HepG2 (cell line): Measurements from ENCODE around the gene TAF13. TPM values are rescaled to one million over a fixed set of nuclear protein-coding genes. Genes with fewer than 3 reads are reported as not detected.
A peak's percentile ranks its signal among the peaks of the same experiment; 100 is the strongest.

Experiments used
- FOXO4 ChIP-seq: sonication (generic); formaldehyde crosslinking; conservative IDR thresholded peaks from 2 replicates; pipeline ENCODE4 v1.8.1; 2023; ENCODE audit warnings: missing genetic modification reagents
- GMEB2 ChIP-seq: IDR thresholded peaks from 2 replicates; pipeline ENCODE4 v1.6.1; 2016; ENCODE audit warnings: missing biosample characterization, missing genetic modification reagents, low read depth
- GTF2F1 ChIP-seq: fragments of 150-350 bp; IDR thresholded peaks from 2 replicates; pipeline ENCODE4 v1.6.1; 2014; ENCODE audit warnings: low read length
- HNF4A ChIP-seq: sonication (generic); formaldehyde crosslinking; IDR thresholded peaks from 2 replicates; pipeline ENCODE4 v1.4.0; 2020; ENCODE audit warnings: missing genetic modification reagents
- HOXA3 ChIP-seq: sonication (generic); formaldehyde crosslinking; IDR thresholded peaks from 2 replicates; pipeline ENCODE4 v1.5.0; 2020; ENCODE audit warnings: missing genetic modification reagents
- ISL2 ChIP-seq: sonication (generic); formaldehyde crosslinking; IDR thresholded peaks from 2 replicates; pipeline ENCODE4 v1.5.0; 2020; ENCODE audit warnings: missing genetic modification reagents
- MBNL3 ChIP-seq: fragments of 250-450 bp; sonication (Bioruptor Pico); conservative IDR thresholded peaks from 2 replicates; pipeline ENCODE4 v1.8.0; 2022; ENCODE audit warnings: mild to moderate bottlenecking, inconsistent platforms
- RBM22 ChIP-seq: fragments of 200-400 bp; formaldehyde crosslinking; optimal IDR thresholded peaks from 2 replicates; pipeline ENCODE3; 2017; ENCODE audit warnings: mild to moderate bottlenecking, low read length, moderate library complexity
- RFX5 ChIP-seq: IDR thresholded peaks from 2 replicates; pipeline ENCODE4 v1.6.1; 2011; ENCODE audit warnings: low read depth, low read length, improper control_type of control experiment
- SAP130 ChIP-seq: IDR thresholded peaks from 2 replicates; pipeline ENCODE4 v1.6.1; 2016; ENCODE audit warnings: low read depth
- SYNCRIP ChIP-seq: fragments of 200-400 bp; formaldehyde crosslinking; IDR thresholded peaks from 2 replicates; pipeline ENCODE4 v1.6.1; 2018; ENCODE audit warnings: mild to moderate bottlenecking, low read depth, low read length; ENCODE audit not compliant: insufficient read depth
- ZFP36L2 ChIP-seq: sonication (generic); formaldehyde crosslinking; IDR thresholded peaks from 2 replicates; pipeline ENCODE4 v1.4.0; 2020; ENCODE audit warnings: missing genetic modification reagents
- ZNF20 ChIP-seq: sonication (generic); formaldehyde crosslinking; IDR thresholded peaks from 2 replicates; pipeline ENCODE4 v1.4.0; 2020; ENCODE audit warnings: mild to moderate bottlenecking, moderate library complexity, missing genetic modification reagents
- ZNF207 ChIP-seq: fragments of 450-650 bp; IDR thresholded peaks from 2 replicates; pipeline ENCODE4 v1.6.1; 2016; ENCODE audit warnings: antibody characterized with exemption, borderline replicate concordance
- ZNF510 ChIP-seq: sonication (generic); formaldehyde crosslinking; IDR thresholded peaks from 2 replicates; pipeline ENCODE4 v1.4.0; 2020; ENCODE audit warnings: low read depth, mild to moderate bottlenecking, missing genetic modification reagents
- ZNF512B ChIP-seq: sonication (generic); formaldehyde crosslinking; IDR thresholded peaks from 2 replicates; pipeline ENCODE4 v1.5.1; 2020; ENCODE audit warnings: missing genetic modification reagents, mild to moderate bottlenecking, borderline replicate concordance
- ZNF878 ChIP-seq: sonication (generic); formaldehyde crosslinking; IDR thresholded peaks from 2 replicates; pipeline ENCODE4 v1.8.1; 2023; ENCODE audit warnings: mild to moderate bottlenecking, missing genetic modification reagents, moderate library complexity
- polyA plus RNA-seq, 8 experiments: library from polyadenylated mRNA; depleted of rRNA in 3 of 8; stranded (reverse) in 7 of 8; unstranded in 1 of 8; fragments of >200 nt; fragmentation: Illumina TruSeq in 4 of 8; extraction: Trizol in 4 of 8; gene quantifications; 2 replicates each; pipeline versions ENCODE4 v1.2.1 to v1.2.3, GENCODE V29; 2011 to 2016; ENCODE audit warnings: low read depth in 4 of 8, missing spikeins in 1 of 8, mixed read lengths in 1 of 8; ENCODE audit not compliant: insufficient read depth in 1 of 8
- total RNA-seq, 5 experiments: library from RNA; depleted of rRNA; stranded (reverse); fragments of >200 nt; fragmentation: Illumina TruSeq; extraction: Trizol; gene quantifications; 2 replicates each; pipeline ENCODE4 v1.2.3, GENCODE V29; 2016; ENCODE audit warnings: low read depth in 1 of 5
- TF ChIP-seq, protein P1 (sequence below): sonication (generic); formaldehyde crosslinking; IDR thresholded peaks from 2 replicates; pipeline ENCODE4 v1.4.0; 2020; ENCODE audit warnings: missing genetic modification reagents, borderline replicate concordance
- TF ChIP-seq, protein P2 (sequence below): sonication (generic); formaldehyde crosslinking; conservative IDR thresholded peaks from 2 replicates; pipeline ENCODE4 v1.8.0; 2022; ENCODE audit warnings: mild to moderate bottlenecking, moderate library complexity, missing genetic modification reagents

TAF13 gene
- total and polyA plus RNA-seq, 2 of the 13 experiments (the other 11 are each of a cell fraction or from before 2014, with no cell fraction given) = 11.5 to 36.3 TPM

GRCh38 chr1:109090196-109091077 lies 14.6 kb upstream of the TAF13 start, which contains the start of gene TMEM167B (continued):
- no peak; the same call in 1 of the 2 replicates for TF ChIP-seq ZFP36L2 (CRISPR knock-in tag)
- TF ChIP-seq RBM22 = no peak
- TF ChIP-seq FOXO4 = no peak
- TF ChIP-seq, protein P1, sequence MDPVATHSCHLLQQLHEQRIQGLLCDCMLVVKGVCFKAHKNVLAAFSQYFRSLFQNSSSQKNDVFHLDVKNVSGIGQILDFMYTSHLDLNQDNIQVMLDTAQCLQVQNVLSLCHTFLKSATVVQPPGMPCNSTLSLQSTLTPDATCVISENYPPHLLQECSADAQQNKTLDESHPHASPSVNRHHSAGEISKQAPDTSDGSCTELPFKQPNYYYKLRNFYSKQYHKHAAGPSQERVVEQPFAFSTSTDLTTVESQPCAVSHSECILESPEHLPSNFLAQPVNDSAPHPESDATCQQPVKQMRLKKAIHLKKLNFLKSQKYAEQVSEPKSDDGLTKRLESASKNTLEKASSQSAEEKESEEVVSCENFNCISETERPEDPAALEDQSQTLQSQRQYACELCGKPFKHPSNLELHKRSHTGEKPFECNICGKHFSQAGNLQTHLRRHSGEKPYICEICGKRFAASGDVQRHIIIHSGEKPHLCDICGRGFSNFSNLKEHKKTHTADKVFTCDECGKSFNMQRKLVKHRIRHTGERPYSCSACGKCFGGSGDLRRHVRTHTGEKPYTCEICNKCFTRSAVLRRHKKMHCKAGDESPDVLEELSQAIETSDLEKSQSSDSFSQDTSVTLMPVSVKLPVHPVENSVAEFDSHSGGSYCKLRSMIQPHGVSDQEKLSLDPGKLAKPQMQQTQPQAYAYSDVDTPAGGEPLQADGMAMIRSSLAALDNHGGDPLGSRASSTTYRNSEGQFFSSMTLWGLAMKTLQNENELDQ (CRISPR knock-in tag) = peak; percentile 83; the same call in 1 of the 2 replicates
- TF ChIP-seq, protein P2, sequence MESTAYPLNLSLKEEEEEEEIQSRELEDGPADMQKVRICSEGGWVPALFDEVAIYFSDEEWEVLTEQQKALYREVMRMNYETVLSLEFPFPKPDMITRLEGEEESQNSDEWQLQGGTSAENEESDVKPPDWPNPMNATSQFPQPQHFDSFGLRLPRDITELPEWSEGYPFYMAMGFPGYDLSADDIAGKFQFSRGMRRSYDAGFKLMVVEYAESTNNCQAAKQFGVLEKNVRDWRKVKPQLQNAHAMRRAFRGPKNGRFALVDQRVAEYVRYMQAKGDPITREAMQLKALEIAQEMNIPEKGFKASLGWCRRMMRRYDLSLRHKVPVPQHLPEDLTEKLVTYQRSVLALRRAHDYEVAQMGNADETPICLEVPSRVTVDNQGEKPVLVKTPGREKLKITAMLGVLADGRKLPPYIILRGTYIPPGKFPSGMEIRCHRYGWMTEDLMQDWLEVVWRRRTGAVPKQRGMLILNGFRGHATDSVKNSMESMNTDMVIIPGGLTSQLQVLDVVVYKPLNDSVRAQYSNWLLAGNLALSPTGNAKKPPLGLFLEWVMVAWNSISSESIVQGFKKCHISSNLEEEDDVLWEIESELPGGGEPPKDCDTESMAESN (CRISPR knock-in tag) = peak; percentile 91
- peak; percentile 94 for TF ChIP-seq SAP130
- TF ChIP-seq HNF4A (CRISPR knock-in tag) = no peak
- TF ChIP-seq SYNCRIP = no peak
- 0 out of 2 replicates have a peak, but pooled peaks have one; percentile 31 for TF ChIP-seq RFX5
- TF ChIP-seq MBNL3 (CRISPR knock-in tag) = no peak
- TF ChIP-seq ISL2 = peak; percentile 27; the same call in 1 of the 2 replicates
- peak; percentile 45; the same call in 1 of the 2 replicates for TF ChIP-seq ZNF878
- peak; percentile 94 for TF ChIP-seq GMEB2 (CRISPR knock-in tag)
- no peak for TF ChIP-seq GTF2F1
- no peak for TF ChIP-seq ZNF207
- TF ChIP-seq ZNF510 (CRISPR knock-in tag) = no peak; the same call in 1 of the 2 replicates
- no peak for TF ChIP-seq ZNF512B
- 0 out of 2 replicates have a peak, but pooled peaks have one; percentile 55 for TF ChIP-seq ZNF20 (CRISPR knock-in tag)
- TF ChIP-seq HOXA3 = peak; percentile 94
